Parathyroid adenoma (tissue), 2 donors: ENCODE measurements around the gene MAGI2.

Experiments
- H2AFZ ChIP-seq: fragments of 300-600 bp; sonication (generic); one replicate; pipeline ENCODE4 v1.7.0; 2017; ENCODE audit warnings: antibody characterized with exemption, mild to moderate bottlenecking
- H3K27ac ChIP-seq: fragments of 300-600 bp; sonication (generic); one replicate; pipeline ENCODE4 v1.7.0; 2017
- H3K27me3 ChIP-seq: fragments of 300-600 bp; sonication (generic); one replicate; pipeline ENCODE4 v1.7.0; 2017; ENCODE audit warnings: low read length; ENCODE audit not compliant: control insufficient read depth, insufficient read depth
- H3K36me3 ChIP-seq: fragments of 300-600 bp; sonication (generic); one replicate; pipeline ENCODE4 v1.7.0; 2017; ENCODE audit warnings: low read length; ENCODE audit not compliant: control insufficient read depth, insufficient read depth
- H3K4me1 ChIP-seq: fragments of 300-600 bp; sonication (generic); one replicate; pipeline ENCODE4 v1.7.0; 2017; ENCODE audit warnings: control low read depth
- H3K4me2 ChIP-seq: fragments of 300-600 bp; sonication (generic); one replicate; pipeline ENCODE4 v1.7.0; 2017; ENCODE audit warnings: low read length
- H3K4me3 ChIP-seq: fragments of 300-600 bp; sonication (generic); one replicate; pipeline ENCODE4 v1.7.0; 2017; ENCODE audit warnings: low read depth, low read length
- H3K79me2 ChIP-seq: fragments of 300-600 bp; sonication (generic); one replicate; pipeline ENCODE4 v1.7.0; 2017; ENCODE audit warnings: control low read depth
- H3K9ac ChIP-seq: fragments of 300-600 bp; sonication (generic); one replicate; pipeline ENCODE4 v1.7.0; 2017; ENCODE audit warnings: mild to moderate bottlenecking
- H3K9me3 ChIP-seq: fragments of 300-600 bp; sonication (generic); one replicate; pipeline ENCODE4 v1.7.0; 2017; ENCODE audit warnings: low read length; ENCODE audit not compliant: control insufficient read depth
- TF ChIP-seq, protein P1 (sequence below): fragments of 300-600 bp; sonication (generic); IDR thresholded peaks from one replicate; pipeline ENCODE4 v1.7.0; 2017; ENCODE audit warnings: antibody characterized with exemption, mild to moderate bottlenecking
- donor health status: primary hyperparathyroidism.

MAGI2 gene

GRCh38 chr7:78568690-78569089 lies 884.8 kb downstream of the MAGI2 start:
- Histone ChIP-seq H3K36me3 (no peaks in the 10 kb centered on the region), H3K4me1 (no peaks in the 10 kb centered on the region), H3K4me3 (no peak overlapping the region), H2AFZ (no peak overlapping the region), H3K27me3 (no peaks in the 10 kb centered on the region), H3K79me2 (no peaks in the 10 kb centered on the region), H3K9ac (no peak overlapping the region), H3K27ac (no peak overlapping the region), H3K4me2 (no peak overlapping the region), H3K9me3 (no peaks in the 10 kb centered on the region)
- TF ChIP-seq, protein P1, sequence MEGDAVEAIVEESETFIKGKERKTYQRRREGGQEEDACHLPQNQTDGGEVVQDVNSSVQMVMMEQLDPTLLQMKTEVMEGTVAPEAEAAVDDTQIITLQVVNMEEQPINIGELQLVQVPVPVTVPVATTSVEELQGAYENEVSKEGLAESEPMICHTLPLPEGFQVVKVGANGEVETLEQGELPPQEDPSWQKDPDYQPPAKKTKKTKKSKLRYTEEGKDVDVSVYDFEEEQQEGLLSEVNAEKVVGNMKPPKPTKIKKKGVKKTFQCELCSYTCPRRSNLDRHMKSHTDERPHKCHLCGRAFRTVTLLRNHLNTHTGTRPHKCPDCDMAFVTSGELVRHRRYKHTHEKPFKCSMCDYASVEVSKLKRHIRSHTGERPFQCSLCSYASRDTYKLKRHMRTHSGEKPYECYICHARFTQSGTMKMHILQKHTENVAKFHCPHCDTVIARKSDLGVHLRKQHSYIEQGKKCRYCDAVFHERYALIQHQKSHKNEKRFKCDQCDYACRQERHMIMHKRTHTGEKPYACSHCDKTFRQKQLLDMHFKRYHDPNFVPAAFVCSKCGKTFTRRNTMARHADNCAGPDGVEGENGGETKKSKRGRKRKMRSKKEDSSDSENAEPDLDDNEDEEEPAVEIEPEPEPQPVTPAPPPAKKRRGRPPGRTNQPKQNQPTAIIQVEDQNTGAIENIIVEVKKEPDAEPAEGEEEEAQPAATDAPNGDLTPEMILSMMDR, result no peak

GRCh38 chr7:78567836-78568235 lies 885.6 kb downstream of the MAGI2 start:
- TF ChIP-seq, protein P1, result no peak
- Histone ChIP-seq H3K9me3 (no peaks in the 10 kb centered on the region), H3K4me1 (no peaks in the 10 kb centered on the region), H3K4me2 (no peak overlapping the region), H3K4me3 (no peak overlapping the region), H3K36me3 (no peaks in the 10 kb centered on the region), H3K27ac (no peak overlapping the region), H3K9ac (no peak overlapping the region), H2AFZ (no peak overlapping the region), H3K79me2 (no peaks in the 10 kb centered on the region), H3K27me3 (no peaks in the 10 kb centered on the region)

GRCh38 chr7:78565784-78566183 lies 887.7 kb downstream of the MAGI2 start:
- Histone ChIP-seq H3K27me3 (no peaks in the 10 kb centered on the region), H3K4me1 (no peaks in the 10 kb centered on the region), H2AFZ (no peak overlapping the region), H3K9me3 (no peaks in the 10 kb centered on the region), H3K79me2 (no peaks in the 10 kb centered on the region), H3K9ac (no peak overlapping the region), H3K36me3 (no peaks in the 10 kb centered on the region), H3K4me3 (no peak overlapping the region), H3K27ac (no peak overlapping the region), H3K4me2 (no peak overlapping the region)
- TF ChIP-seq, protein P1, result no peak

DNA sequence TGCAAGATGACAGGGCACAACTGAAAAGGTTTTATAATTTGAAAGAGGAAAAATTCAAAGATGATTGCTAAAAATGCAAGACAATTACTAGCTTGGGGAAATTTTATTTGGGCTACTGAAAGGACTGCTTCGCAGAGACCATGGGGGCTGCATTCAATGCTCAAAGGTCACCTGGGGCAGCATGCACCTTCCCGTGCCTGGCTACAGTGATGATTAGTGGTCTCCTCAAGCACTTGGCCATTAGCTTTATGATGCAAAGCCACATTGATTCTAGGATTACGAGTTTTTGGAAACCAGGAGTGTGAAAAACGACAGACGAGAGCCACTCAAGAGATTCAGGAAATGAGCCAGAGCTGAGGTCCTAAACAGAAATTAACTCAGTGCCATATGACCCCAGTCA lies 890.3 kb downstream of the MAGI2 start:
- TF ChIP-seq, protein P1, result no peak
- no peaks in the 10 kb centered on the region for H3K27me3 ChIP-seq
- no peak overlapping the region for H2AFZ ChIP-seq
- no peaks in the 10 kb centered on the region for H3K36me3 ChIP-seq
- no peak overlapping the region for H3K27ac ChIP-seq
- H3K9ac ChIP-seq, result no peak overlapping the region
- no peak overlapping the region for H3K4me3 ChIP-seq
- no peak overlapping the region for H3K4me2 ChIP-seq
- no peaks in the 10 kb centered on the region for H3K4me1 ChIP-seq
- H3K9me3 ChIP-seq, result no peaks in the 10 kb centered on the region
- no peaks in the 10 kb centered on the region for H3K79me2 ChIP-seq

DNA sequence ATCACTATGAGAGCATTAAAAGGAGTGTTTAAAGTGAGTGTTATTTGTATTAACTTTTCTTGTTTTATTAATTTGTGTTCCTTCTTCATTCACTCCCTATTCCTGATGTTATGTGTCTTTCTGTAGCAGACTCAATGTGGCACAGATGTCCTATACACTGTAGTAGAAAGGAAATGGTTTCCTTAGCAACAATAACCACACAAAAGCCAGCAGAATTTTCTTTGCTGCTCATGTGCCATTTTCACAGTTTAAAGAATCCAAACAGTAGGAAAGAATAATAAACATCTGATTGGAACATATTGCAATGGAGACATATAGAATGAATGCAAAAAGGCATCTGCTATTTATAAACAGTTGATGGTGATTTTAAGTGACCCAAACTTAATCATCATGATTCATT lies 891.3 kb downstream of the MAGI2 start:
- Histone ChIP-seq H3K4me3 (no peak overlapping the region), H3K27me3 (no peaks in the 10 kb centered on the region), H2AFZ (no peak overlapping the region), H3K4me1 (no peaks in the 10 kb centered on the region), H3K79me2 (no peaks in the 10 kb centered on the region), H3K9ac (no peak overlapping the region), H3K4me2 (no peak overlapping the region), H3K9me3 (no peaks in the 10 kb centered on the region), H3K36me3 (no peaks in the 10 kb centered on the region), H3K27ac (no peak overlapping the region)
- TF ChIP-seq, protein P1, result no peak
